ENCODE results near the gene ERC2. TPM values are rescaled to one million over a fixed set of nuclear protein-coding genes. Genes with fewer than 3 reads are reported as not detected.

The ERC2 gene
- total and polyA plus RNA-seq, 2 of the 13 experiments (the other 11 are each of a cell fraction or from before 2014, with no cell fraction given) = 0.16 to 0.22 TPM

GRCh38 chr3:55483196-55484095, 984.8 kb downstream of the ERC2 start:
- ChIA-PET CTCF (ENCODE audit: low intra/inter-chr PET ratio, low total read pairs) (no interaction called here), POLR2A (no interaction called here)
- TF ChIP-seq ZZZ3 (CRISPR knock-in tag; IDR thresholded peaks at IDR 0.05; ENCODE audit: borderline replicate concordance) (no peak), ZNF274 (CRISPR knock-in tag; IDR thresholded peaks at IDR 0.05) (no peak), KLF16 (CRISPR knock-in tag; IDR thresholded peaks at IDR 0.05) (no peak), U2AF2 (IDR thresholded peaks at IDR 0.05; ENCODE audit: low read depth, low read length) (no peak)
- Histone ChIP-seq H3K36me3 (replicated peaks in 1 of 2; ENCODE audit: control insufficient read depth in 1 of 2, insufficient read depth in 2 of 2, low read length in 2 of 2) (no peaks in the 10 kb centered on the region), H3K27me3 (ENCODE audit: control insufficient read depth in 1 of 2, insufficient read depth in 2 of 2, low read length in 2 of 2) (peaks cover 4 to 32% of the 10 kb centered on the region in 2 experiments; a peak in 4 of 5 replicates), H3K4me2 (ENCODE audit: low read depth, low read length) (no peak overlapping the region), H2AFZ (ENCODE audit: low read length) (no peak overlapping the region), H3K9ac (ENCODE audit: insufficient read depth, low read depth, low read length) (no peak overlapping the region), H3K9me3 (ENCODE audit: low read length) (no peaks in the 10 kb centered on the region), H4K20me1 (ENCODE audit: insufficient read depth, low read length) (no peaks in the 10 kb centered on the region), H3K27ac (ENCODE audit: extremely low read length, insufficient read depth, low read length) (no peak overlapping the region), H3K79me2 (ENCODE audit: insufficient read depth, low read length) (no peaks in the 10 kb centered on the region), H3K4me1 (ENCODE audit: insufficient read depth, low read length) (peaks cover 5% of the 10 kb centered on the region; the same call in 1 of the 2 replicates), H3K4me3 (replicated peaks in 1 of 3; ENCODE audit: insufficient read depth in 1 of 3, low read depth in 2 of 3, low read length in 3 of 3) (no peak overlapping the region)
- FAIRE-seq = no peak
- DNase-seq (ENCODE audit: low spot score) = no peak
- in situ Hi-C loops (cut with HindIII; ENCODE audit: extremely low pct_ligation_motif_present, low pct_unique_long_range_greater_than_20kb) = loop anchor here (10.0 kb wide), 2 partner anchors 261 to 761 kb away; no protein-coding TSS in a partner anchor
- no peak for ATAC-seq
- 67% methylated on average over 31 of the region's 40 CpGs for WGBS (ENCODE audit: low lambda C conversion rate)
- intact Hi-C loops (cut with micrococcal nuclease; ENCODE audit: unreplicated experiment) = no loop called here
- BruUV-seq (replicated peaks) = no TSS peak

DNA sequence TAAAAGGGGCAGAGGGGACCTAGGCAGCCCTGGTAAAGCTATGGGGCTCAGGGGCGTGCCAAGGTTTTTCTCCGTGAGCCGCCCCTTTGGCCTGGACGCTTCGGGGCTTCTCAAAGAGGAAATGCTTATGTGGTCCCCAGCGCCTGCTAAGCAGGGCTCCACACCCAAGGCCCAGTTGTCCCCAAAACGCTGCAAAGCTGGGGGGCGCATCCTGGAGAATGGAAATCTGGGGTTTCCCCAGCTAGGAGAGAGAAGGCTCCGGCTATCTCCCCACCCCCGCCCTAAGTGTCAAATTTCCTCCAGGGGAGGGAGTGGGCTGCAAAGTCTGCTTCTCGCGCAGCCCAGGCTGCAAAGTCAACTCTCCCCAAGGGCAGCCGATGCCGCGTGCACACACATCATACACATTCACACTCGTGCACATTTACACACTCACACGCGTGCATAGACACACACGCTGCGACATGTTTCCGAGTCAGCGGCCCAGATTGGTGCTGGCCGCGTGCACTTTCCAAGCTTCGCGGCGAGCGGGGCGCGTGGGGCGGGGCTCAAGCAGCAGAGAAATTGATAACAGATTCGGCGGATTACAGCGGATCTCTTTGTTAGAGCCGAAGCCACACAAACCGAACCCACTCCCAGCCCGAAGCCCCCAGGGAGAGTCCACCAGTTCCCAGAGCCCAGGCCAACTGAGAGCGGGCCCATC, 985.6 kb downstream of the ERC2 start:
- no peak overlapping the region for H3K9ac ChIP-seq (ENCODE audit: insufficient read depth, low read depth, low read length)
- no peak overlapping the region for H3K27ac ChIP-seq (ENCODE audit: extremely low read length, insufficient read depth, low read length)
- H3K4me3 ChIP-seq (replicated peaks in 1 of 3; ENCODE audit: insufficient read depth in 1 of 3, low read depth in 2 of 3, low read length in 3 of 3) = no peak overlapping the region
- no peaks in the 10 kb centered on the region for H3K9me3 ChIP-seq (ENCODE audit: low read length)
- CTCF ChIA-PET (ENCODE audit: low intra/inter-chr PET ratio, low total read pairs) = no interaction called here
- FAIRE-seq = no peak
- intact Hi-C loops (cut with micrococcal nuclease; ENCODE audit: unreplicated experiment) (no loop called here), in situ Hi-C loops (cut with HindIII; ENCODE audit: extremely low pct_ligation_motif_present, low pct_unique_long_range_greater_than_20kb) (loop anchor here (10.0 kb wide), 2 partner anchors 262 to 762 kb away; no protein-coding TSS in a partner anchor)
- ATAC-seq = no peak
- no peaks in the 10 kb centered on the region for H3K36me3 ChIP-seq (replicated peaks in 1 of 2; ENCODE audit: control insufficient read depth in 1 of 2, insufficient read depth in 2 of 2, low read length in 2 of 2)
- no peaks in the 10 kb centered on the region for H3K79me2 ChIP-seq (ENCODE audit: insufficient read depth, low read length)
- no peak overlapping the region for H3K4me2 ChIP-seq (ENCODE audit: low read depth, low read length)
- no TSS peak for BruUV-seq (replicated peaks)
- TF ChIP-seq CC2D1A (CRISPR knock-in tag; IDR thresholded peaks at IDR 0.05) = no peak
- no peak for TF ChIP-seq NCOA1 (CRISPR knock-in tag; IDR thresholded peaks at IDR 0.05)
- TF ChIP-seq ZFP36 (IDR thresholded peaks at IDR 0.05; ENCODE audit: borderline replicate concordance, low read depth, low read length, partially characterized antibody) = no peak
- no peak for TF ChIP-seq ISX (CRISPR knock-in tag; conservative IDR thresholded peaks at IDR 0.05)
- no peak for TF ChIP-seq ZNF83 (CRISPR knock-in tag; IDR thresholded peaks at IDR 0.05; ENCODE audit: borderline replicate concordance)
- TF ChIP-seq ZNF558 (CRISPR knock-in tag; IDR thresholded peaks at IDR 0.05; ENCODE audit: borderline replicate concordance) = no peak
- H4K20me1 ChIP-seq (ENCODE audit: insufficient read depth, low read length) = no peaks in the 10 kb centered on the region
- WGBS (ENCODE audit: low lambda C conversion rate) = 76% methylated on average over 34 of the region's 38 CpGs
- peaks cover 5% of the 10 kb centered on the region; the same call in 1 of the 2 replicates for H3K4me1 ChIP-seq (ENCODE audit: insufficient read depth, low read length)
- POLR2A ChIA-PET = no interaction called here
- peaks cover 2 to 30% of the 10 kb centered on the region in 2 experiments; a peak in 4 of 5 replicates for H3K27me3 ChIP-seq (ENCODE audit: control insufficient read depth in 1 of 2, insufficient read depth in 2 of 2, low read length in 2 of 2)
- no peak overlapping the region for H2AFZ ChIP-seq (ENCODE audit: low read length)
- DNase-seq (ENCODE audit: low spot score) = no peak
